HepG2 (cell line): ENCODE measurements around the gene PRR36. TPM values are rescaled to one million over a fixed set of nuclear protein-coding genes. Genes with fewer than 3 reads are reported as not detected.
A peak's percentile ranks its signal among the peaks of the same experiment; 100 is the strongest.

ENCODE experiments used
- BATF2 ChIP-seq: sonication (generic); formaldehyde crosslinking; IDR thresholded peaks from 2 replicates; pipeline ENCODE4 v1.8.0; 2022; ENCODE audit warnings: mild to moderate bottlenecking, missing genetic modification reagents, moderate library complexity
- CREM ChIP-seq, 2 experiments: sonication (generic) in 1 of 2; formaldehyde crosslinking in 1 of 2; IDR thresholded peaks; 2 replicates each; pipeline versions ENCODE4 v1.4.0 to v1.6.1; 2016 to 2020; ENCODE audit warnings: antibody characterized with exemption in 1 of 2, mild to moderate bottlenecking in 1 of 2, missing genetic modification reagents in 1 of 2
- FOXO4 ChIP-seq: sonication (generic); formaldehyde crosslinking; conservative IDR thresholded peaks from 2 replicates; pipeline ENCODE4 v1.8.1; 2023; ENCODE audit warnings: missing genetic modification reagents
- GTF2F1 ChIP-seq: fragments of 150-350 bp; IDR thresholded peaks from 2 replicates; pipeline ENCODE4 v1.6.1; 2014; ENCODE audit warnings: low read length
- HIVEP1 ChIP-seq: sonication (generic); formaldehyde crosslinking; IDR thresholded peaks from 2 replicates; pipeline ENCODE4 v1.4.0; 2020; ENCODE audit warnings: mild to moderate bottlenecking, missing genetic modification reagents
- IRF1 ChIP-seq: sonication (generic); formaldehyde crosslinking; IDR thresholded peaks from 2 replicates; pipeline ENCODE4 v1.4.0; 2020; ENCODE audit warnings: low read depth, mild to moderate bottlenecking, missing genetic modification reagents
- KAT7 ChIP-seq: IDR thresholded peaks from 2 replicates; pipeline ENCODE4 v1.6.1; 2018; ENCODE audit warnings: borderline replicate concordance, missing compliant biosample characterization
- KDM2A ChIP-seq: sonication (generic); formaldehyde crosslinking; IDR thresholded peaks from 2 replicates; pipeline ENCODE4 v1.4.0; 2020; ENCODE audit warnings: low read depth, missing genetic modification reagents, borderline replicate concordance
- MLXIP ChIP-seq: sonication (generic); formaldehyde crosslinking; IDR thresholded peaks from 2 replicates; pipeline ENCODE4 v1.9.0; 2021; ENCODE audit warnings: missing genetic modification reagents, borderline replicate concordance
- NCOA1 ChIP-seq: sonication (generic); formaldehyde crosslinking; IDR thresholded peaks from 2 replicates; pipeline ENCODE4 v1.9.0; 2021; ENCODE audit warnings: missing genetic modification reagents
- POLR2G ChIP-seq: fragments of 200-400 bp; formaldehyde crosslinking; IDR thresholded peaks from 2 replicates; pipeline ENCODE4 v1.6.1; 2018; ENCODE audit warnings: mild to moderate bottlenecking, low read depth, low read length, moderate library complexity
- REPIN1 ChIP-seq: sonication (generic); formaldehyde crosslinking; IDR thresholded peaks from 2 replicates; pipeline ENCODE4 v1.8.0; 2022; ENCODE audit warnings: missing genetic modification reagents, low read depth, mild to moderate bottlenecking, borderline replicate concordance
- RNF2 ChIP-seq: fragments of 450-650 bp; conservative IDR thresholded peaks from 2 replicates; pipeline ENCODE4 v1.6.1; 2016; ENCODE audit warnings: low read depth
- SOX6 ChIP-seq, 2 experiments: fragments of 450-650 bp in 1 of 2; sonication (generic) in 1 of 2; formaldehyde crosslinking in 1 of 2; IDR thresholded peaks; 2 replicates each; pipeline versions ENCODE4 v1.4.0 to v1.6.1; 2017 to 2020; ENCODE audit warnings: antibody characterized with exemption in 1 of 2, mild to moderate bottlenecking in 1 of 2, missing genetic modification reagents in 1 of 2
- SPEN ChIP-seq: sonication (generic); formaldehyde crosslinking; IDR thresholded peaks from 2 replicates; pipeline ENCODE4 v1.5.1; 2020; ENCODE audit warnings: low read depth, mild to moderate bottlenecking, missing genetic modification reagents
- SRSF9 ChIP-seq: fragments of 200-400 bp; formaldehyde crosslinking; IDR thresholded peaks from 2 replicates; pipeline ENCODE4 v1.6.1; 2018; ENCODE audit warnings: borderline replicate concordance, mild to moderate bottlenecking, low read depth, low read length; ENCODE audit not compliant: insufficient read depth, poor library complexity, severe bottlenecking
- ZBTB2 ChIP-seq: sonication (generic); formaldehyde crosslinking; IDR thresholded peaks from 2 replicates; pipeline ENCODE4 v1.8.0; 2022; ENCODE audit warnings: low read depth, missing genetic modification reagents
- ZBTB42 ChIP-seq: sonication (generic); formaldehyde crosslinking; IDR thresholded peaks from 2 replicates; pipeline ENCODE4 v1.5.0; 2020; ENCODE audit warnings: mild to moderate bottlenecking, missing genetic modification reagents
- ZNF850 ChIP-seq: sonication (generic); formaldehyde crosslinking; conservative IDR thresholded peaks from 2 replicates; pipeline ENCODE4 v1.9.0; 2021; ENCODE audit warnings: mild to moderate bottlenecking, missing genetic modification reagents
- ZSCAN20 ChIP-seq: sonication (generic); formaldehyde crosslinking; IDR thresholded peaks from 2 replicates; pipeline ENCODE4 v1.4.0; 2020; ENCODE audit warnings: missing genetic modification reagents, mild to moderate bottlenecking, borderline replicate concordance
- ZZZ3 ChIP-seq: sonication (generic); formaldehyde crosslinking; IDR thresholded peaks from 2 replicates; pipeline ENCODE4 v1.4.0; 2020; ENCODE audit warnings: missing genetic modification reagents, mild to moderate bottlenecking, borderline replicate concordance
- polyA plus RNA-seq, 8 experiments: library from polyadenylated mRNA; depleted of rRNA in 3 of 8; stranded (reverse) in 7 of 8; unstranded in 1 of 8; fragments of >200 nt; fragmentation: Illumina TruSeq in 4 of 8; extraction: Trizol in 4 of 8; gene quantifications; 2 replicates each; pipeline versions ENCODE4 v1.2.1 to v1.2.3, GENCODE V29; 2011 to 2016; ENCODE audit warnings: low read depth in 4 of 8, missing spikeins in 1 of 8, mixed read lengths in 1 of 8; ENCODE audit not compliant: insufficient read depth in 1 of 8
- total RNA-seq, 5 experiments: library from RNA; depleted of rRNA; stranded (reverse); fragments of >200 nt; fragmentation: Illumina TruSeq; extraction: Trizol; gene quantifications; 2 replicates each; pipeline ENCODE4 v1.2.3, GENCODE V29; 2016; ENCODE audit warnings: low read depth in 1 of 5

Gene PRR36
- total and polyA plus RNA-seq, 2 of the 13 experiments (the other 11 are each of a cell fraction or from before 2014, with no cell fraction given): 0.07 to 0.17 TPM

- TF ChIP-seq REPIN1 (CRISPR knock-in tag) (no peak), GTF2F1 (no peak), FOXO4 (no peak), HIVEP1 (CRISPR knock-in tag) (no peak), NCOA1 (CRISPR knock-in tag) (no peak), ZZZ3 (CRISPR knock-in tag) (no peak), ZBTB42 (CRISPR knock-in tag) (no peak), ZBTB2 (CRISPR knock-in tag) (no peak; the same call in 1 of the 2 replicates), BATF2 (CRISPR knock-in tag) (no peak), IRF1 (CRISPR knock-in tag) (no peak), RNF2 (no peak), SRSF9 (no peak), SPEN (CRISPR knock-in tag) (0 out of 2 replicates have a peak, but pooled peaks have one; percentile 17), ZNF850 (CRISPR knock-in tag) (no peak), KAT7 (CRISPR knock-in tag) (no peak; the same call in 1 of the 2 replicates), MLXIP (no peak), KDM2A (CRISPR knock-in tag) (peak; percentile 18; the same call in 1 of the 2 replicates), SOX6 (IDR thresholded peaks at IDR 0.05) (no peak), SOX6 (CRISPR knock-in tag; IDR thresholded peaks at IDR 0.05) (no peak), CREM (IDR thresholded peaks at IDR 0.05) (no peak), CREM (CRISPR knock-in tag; IDR thresholded peaks at IDR 0.05) (no peak), ZSCAN20 (no peak), POLR2G (no peak)
Observed at GRCh38 chr19:7866399-7867091, 7.6 kb downstream of the PRR36 start (continued).
